NCI-H1930 (cell line): Measurements from ENCODE around the gene LRAT.

Source experiments
- DNase-seq, 2 experiments: peaks; one replicate each; lab custom pipeline; 2025; lab: John Stamatoyannopoulos, UW

The LRAT gene

DNA sequence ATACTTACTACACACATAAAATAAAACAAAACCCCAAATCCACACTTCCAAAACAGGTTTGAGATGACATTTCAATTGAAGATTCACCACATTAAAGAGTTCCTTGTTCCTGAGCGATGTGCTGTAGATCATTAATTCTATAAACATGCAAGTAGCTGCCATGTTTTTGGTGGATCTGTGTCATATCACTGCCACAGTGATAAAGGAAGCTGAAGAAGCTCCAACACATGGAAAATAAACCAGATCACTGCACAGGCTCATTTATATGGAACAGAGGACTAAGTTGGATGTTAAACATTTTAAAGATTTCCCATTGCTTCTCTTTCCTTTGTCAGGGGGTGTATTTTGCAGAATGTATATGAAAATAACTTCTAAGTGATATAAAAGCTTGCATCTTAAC lies 34.5 kb downstream of the LRAT start:
- DNase-seq = no peak

DNA sequence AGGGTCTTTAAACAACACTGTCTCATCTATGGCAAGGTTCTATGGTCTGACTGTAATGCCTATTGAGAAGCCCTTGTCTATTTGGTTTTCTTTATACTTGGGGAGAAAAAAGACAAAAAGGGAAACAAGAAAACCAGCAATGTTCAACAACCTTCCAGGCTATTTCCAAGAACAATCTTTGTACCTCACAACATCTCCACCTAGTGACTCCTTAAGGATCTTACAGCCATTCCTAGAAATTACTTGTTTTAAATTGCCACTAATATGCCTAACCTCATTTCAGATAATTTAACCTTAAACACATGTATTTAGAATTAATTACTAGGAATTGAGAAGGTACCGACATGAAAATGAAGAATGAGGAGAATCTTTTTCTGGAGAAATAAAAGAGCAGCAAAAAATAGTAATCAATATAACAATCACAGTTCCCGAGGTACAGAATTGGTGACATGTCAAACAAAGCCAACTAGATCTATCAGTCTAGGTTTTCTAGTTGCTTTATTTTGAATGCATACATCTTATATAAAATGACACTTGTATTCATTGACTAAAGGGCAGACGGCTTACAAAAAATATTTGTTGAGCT lies 35.7 kb downstream of the LRAT start:
- no peak for DNase-seq

DNA sequence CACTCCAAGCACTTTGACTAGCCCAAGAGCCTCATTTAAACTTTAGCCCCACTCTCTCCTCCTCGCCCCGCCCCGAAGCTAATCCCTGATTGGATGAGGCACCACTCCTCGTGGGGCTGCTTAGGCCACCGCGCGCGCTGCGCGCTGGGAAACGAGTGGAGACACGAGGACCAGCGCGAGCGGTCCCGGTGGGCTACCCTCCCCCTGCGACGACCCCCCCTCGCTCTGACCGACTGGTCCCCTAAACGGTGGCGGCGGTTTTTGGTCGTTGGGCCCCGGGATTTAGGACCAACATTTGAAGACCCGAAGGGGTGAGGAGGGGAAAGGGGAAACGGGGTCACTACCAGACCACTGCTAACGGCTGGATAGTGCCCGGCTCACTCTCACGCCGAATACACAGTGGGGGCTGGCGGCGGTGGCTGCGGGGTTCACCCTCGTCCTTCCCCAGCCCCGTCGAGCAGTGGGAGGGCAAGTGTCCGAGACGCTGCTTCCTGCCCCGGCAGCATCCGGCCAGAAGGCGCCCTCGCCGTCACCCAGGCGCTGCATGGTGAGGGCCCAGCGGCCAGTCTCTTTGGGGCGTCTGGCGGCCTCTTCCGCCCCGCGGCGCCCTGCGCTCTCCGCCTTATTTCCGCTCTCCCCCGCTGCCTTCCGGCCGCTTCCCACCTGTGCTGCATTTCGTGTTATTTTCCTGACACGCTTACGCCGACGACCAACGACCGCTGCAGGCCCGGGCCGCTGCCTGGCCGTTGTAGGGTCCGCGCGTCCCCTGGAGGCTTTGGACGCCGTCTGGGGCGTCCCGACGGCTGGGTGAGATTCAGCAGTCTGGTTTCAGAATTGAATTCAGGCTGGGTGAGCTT lies 37.6 kb downstream of the LRAT start, which contains the start of gene RBM46:
Gene RBM46, plus strand, starts transcription at position 147 of the 857 bp plus-strand sequence. CDS start 15,481 bp downstream, outside the sequence.
- no peak for DNase-seq

DNA sequence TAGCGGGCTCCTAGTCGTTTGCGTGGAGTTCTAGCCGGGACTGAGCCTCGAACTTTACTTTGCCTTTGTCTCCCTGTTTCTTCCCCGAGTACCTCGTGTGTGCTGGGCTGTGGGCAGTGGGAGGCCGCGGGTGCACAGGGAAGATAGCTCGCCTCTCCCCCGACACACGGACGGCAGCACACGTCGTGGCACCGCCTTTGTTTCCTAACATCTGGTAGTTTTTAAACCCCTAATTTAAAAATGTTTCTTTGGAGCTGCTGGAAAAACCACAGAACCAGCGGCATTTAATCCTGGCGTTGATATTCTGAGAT lies 38.1 kb downstream of the LRAT start:
- no peak for DNase-seq
